ENCODE measurements around the gene HSCB. TPM values are rescaled to one million over a fixed set of nuclear protein-coding genes. Genes with fewer than 3 reads are reported as not detected.

Gene HSCB
- total RNA-seq, 1 experiment from 2014 or later: 21.2 TPM

DNA sequence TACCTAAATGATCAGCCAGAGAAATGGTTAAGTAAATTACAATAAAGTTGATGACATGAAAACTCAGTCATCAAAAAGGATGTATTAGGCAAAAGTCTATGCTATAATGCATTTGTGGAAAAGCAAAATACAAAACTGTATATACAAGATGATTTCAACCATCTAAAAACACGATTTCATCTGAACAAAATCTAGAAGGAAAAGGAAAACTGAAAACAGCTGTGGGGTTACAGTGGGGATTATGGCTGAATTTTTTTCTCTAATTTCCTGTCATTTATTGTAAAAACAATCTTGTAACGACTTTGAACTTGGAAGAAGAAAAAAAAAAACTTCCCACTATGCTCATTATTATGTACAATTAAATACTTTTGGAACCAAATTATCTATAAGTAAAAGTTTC is 30.5 kb upstream of the HSCB start:
- no peaks in the 10 kb centered on the region for H4K20me1 ChIP-seq (ENCODE audit: control insufficient read depth, insufficient read depth, insufficient read length)
- no peak overlapping the region for H4K8ac ChIP-seq (replicated peaks; ENCODE audit: insufficient read length, low read depth, low read length)
- H2AFZ ChIP-seq (ENCODE audit: low read length): no peak overlapping the region
- no peaks in the 10 kb centered on the region for H3K4me1 ChIP-seq (ENCODE audit: insufficient read depth, low read length)
- H2BK12ac ChIP-seq (ENCODE audit: insufficient read length, low read depth, low read length): no peak overlapping the region
- H4K91ac ChIP-seq (ENCODE audit: insufficient read length, low read depth, low read length): no peak overlapping the region
- H3K18ac ChIP-seq (ENCODE audit: insufficient read length, low read depth, low read length): no peak overlapping the region
- H3T11ph ChIP-seq (ENCODE audit: low read length): no peak overlapping the region
- H3K27me3 ChIP-seq (ENCODE audit: insufficient read depth, low read length): no peaks in the 10 kb centered on the region
- H3K4me3 Mint-ChIP-seq: no peak overlapping the region
- H3K9me3 Mint-ChIP-seq: no peaks in the 10 kb centered on the region
- no peaks in the 10 kb centered on the region for H3K79me1 ChIP-seq (ENCODE audit: insufficient read depth, low read depth, low read length, poor library complexity, severe bottlenecking)
- DNase-seq: no peak
- WGBS (ENCODE audit: extremely low coverage, insufficient read length, low lambda C conversion rate): no CpG with 5 or more reads among the region's 2 CpGs
- no peak overlapping the region for H3K9ac ChIP-seq (ENCODE audit: extremely low read depth, insufficient read length, low read length)
- no peak overlapping the region for H3K14ac ChIP-seq (ENCODE audit: insufficient read depth, low read length)
- H4K5ac ChIP-seq (ENCODE audit: insufficient read length, low read depth, low read length): no peak overlapping the region
- H3K23me2 ChIP-seq (ENCODE audit: insufficient read length, low read depth, low read length, poor library complexity, severe bottlenecking): no peaks in the 10 kb centered on the region
- TF ChIP-seq, protein P1, sequence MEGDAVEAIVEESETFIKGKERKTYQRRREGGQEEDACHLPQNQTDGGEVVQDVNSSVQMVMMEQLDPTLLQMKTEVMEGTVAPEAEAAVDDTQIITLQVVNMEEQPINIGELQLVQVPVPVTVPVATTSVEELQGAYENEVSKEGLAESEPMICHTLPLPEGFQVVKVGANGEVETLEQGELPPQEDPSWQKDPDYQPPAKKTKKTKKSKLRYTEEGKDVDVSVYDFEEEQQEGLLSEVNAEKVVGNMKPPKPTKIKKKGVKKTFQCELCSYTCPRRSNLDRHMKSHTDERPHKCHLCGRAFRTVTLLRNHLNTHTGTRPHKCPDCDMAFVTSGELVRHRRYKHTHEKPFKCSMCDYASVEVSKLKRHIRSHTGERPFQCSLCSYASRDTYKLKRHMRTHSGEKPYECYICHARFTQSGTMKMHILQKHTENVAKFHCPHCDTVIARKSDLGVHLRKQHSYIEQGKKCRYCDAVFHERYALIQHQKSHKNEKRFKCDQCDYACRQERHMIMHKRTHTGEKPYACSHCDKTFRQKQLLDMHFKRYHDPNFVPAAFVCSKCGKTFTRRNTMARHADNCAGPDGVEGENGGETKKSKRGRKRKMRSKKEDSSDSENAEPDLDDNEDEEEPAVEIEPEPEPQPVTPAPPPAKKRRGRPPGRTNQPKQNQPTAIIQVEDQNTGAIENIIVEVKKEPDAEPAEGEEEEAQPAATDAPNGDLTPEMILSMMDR (conservative IDR thresholded peaks at IDR 0.05): no peak
- no peaks in the 10 kb centered on the region for H3K9me3 ChIP-seq (ENCODE audit: control insufficient read depth, low read depth, low read length)
- no peak overlapping the region for H3K23ac ChIP-seq (ENCODE audit: insufficient read length, low read depth, low read length)
- no peak overlapping the region for H3K4me2 ChIP-seq (ENCODE audit: insufficient read depth, insufficient read length, low read length)
- H2BK5ac ChIP-seq (ENCODE audit: insufficient read length, low read length): no peak overlapping the region
- H3K4ac ChIP-seq (ENCODE audit: low read depth, low read length): no peak overlapping the region
- H3K27ac Mint-ChIP-seq: no peak overlapping the region
- H3K4me1 Mint-ChIP-seq: peaks cover 0 to 2% of the 10 kb centered on the region in 2 experiments; a peak in 2 of 4 replicates
- no peak overlapping the region for H3K27ac ChIP-seq (ENCODE audit: insufficient read length, low read depth, low read length)
- H3K36me3 Mint-ChIP-seq (ENCODE audit: insufficient read depth in 1 of 3, low read depth in 3 of 3): peaks cover 43 to 76% (median 68%) of the 10 kb centered on the region in 3 experiments
- no peak overlapping the region for H2AK5ac ChIP-seq (ENCODE audit: insufficient read length, low read length)
- no peaks in the 10 kb centered on the region for H3K79me2 ChIP-seq (ENCODE audit: insufficient read depth, low read length)
- H3K27me3 Mint-ChIP-seq (ENCODE audit: low read depth): no peaks in the 10 kb centered on the region
- H2BK20ac ChIP-seq (ENCODE audit: low read depth, low read length, poor library complexity, severe bottlenecking): no peak overlapping the region
- no peak overlapping the region for H3K56ac ChIP-seq (ENCODE audit: insufficient read length, low read depth, low read length)
- H2BK15ac ChIP-seq (ENCODE audit: low read depth, low read length): no peak overlapping the region
- H2BK120ac ChIP-seq (ENCODE audit: low read depth, low read length, poor library complexity, severe bottlenecking): no peak overlapping the region
